ENCODE results near the gene GLI2.

The GLI2 gene

DNA sequence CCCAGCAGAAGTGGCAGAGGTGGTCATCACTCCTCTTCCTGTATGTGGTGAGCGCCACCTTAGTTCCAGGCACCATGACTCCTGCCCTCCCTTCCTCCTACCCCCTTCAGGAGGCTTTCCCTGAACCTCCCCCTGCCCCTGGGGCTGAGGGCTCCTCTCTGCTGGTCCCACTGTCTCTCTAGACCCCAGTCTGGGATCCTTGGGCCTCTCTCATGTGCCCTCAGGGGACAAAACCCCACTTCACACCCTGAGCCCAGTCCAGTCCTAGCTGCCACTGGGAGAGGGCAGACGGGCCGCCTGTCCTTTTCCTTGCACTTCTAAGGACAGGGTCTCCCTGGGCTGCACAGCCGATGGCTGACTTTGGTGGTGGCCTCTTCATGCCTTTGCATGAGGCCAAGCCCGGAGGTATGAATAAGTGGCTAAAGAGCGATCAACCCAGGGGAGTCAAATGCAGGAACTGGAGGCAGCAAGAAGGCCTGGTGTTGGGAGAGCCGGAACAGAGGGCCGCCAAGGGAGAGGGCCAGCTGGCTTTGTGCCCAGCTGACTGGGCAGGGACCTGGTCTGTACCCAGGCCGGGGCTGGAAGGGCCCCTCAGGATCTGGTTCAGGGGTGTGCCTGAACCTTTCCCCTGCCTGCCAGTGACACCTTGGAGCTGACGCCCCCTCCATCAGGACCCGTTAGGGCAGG is 29.5 kb downstream of the GLI2 start:
- Histone ChIP-seq H3K36me3 (ENCODE audit: insufficient read depth, low read length) (no peaks in the 10 kb centered on the region), H3K4me3 (ENCODE audit: low read depth, low read length) (peak overlapping the region; percentile 26), H2AFZ (ENCODE audit: low read length, unreplicated experiment) (no peak overlapping the region), H3K27me3 (ENCODE audit: insufficient read depth, low read length) (no peaks in the 10 kb centered on the region), H3K4me1 (ENCODE audit: control insufficient read depth, insufficient read depth, low read length, unreplicated experiment) (peaks cover 58% of the 10 kb centered on the region), H3K27ac (ENCODE audit: low read depth, low read length) (peak overlapping the region; percentile 85), H3K79me2 (ENCODE audit: control insufficient read depth, insufficient read depth, low read length, unreplicated experiment) (peaks cover 85% of the 10 kb centered on the region)

DNA sequence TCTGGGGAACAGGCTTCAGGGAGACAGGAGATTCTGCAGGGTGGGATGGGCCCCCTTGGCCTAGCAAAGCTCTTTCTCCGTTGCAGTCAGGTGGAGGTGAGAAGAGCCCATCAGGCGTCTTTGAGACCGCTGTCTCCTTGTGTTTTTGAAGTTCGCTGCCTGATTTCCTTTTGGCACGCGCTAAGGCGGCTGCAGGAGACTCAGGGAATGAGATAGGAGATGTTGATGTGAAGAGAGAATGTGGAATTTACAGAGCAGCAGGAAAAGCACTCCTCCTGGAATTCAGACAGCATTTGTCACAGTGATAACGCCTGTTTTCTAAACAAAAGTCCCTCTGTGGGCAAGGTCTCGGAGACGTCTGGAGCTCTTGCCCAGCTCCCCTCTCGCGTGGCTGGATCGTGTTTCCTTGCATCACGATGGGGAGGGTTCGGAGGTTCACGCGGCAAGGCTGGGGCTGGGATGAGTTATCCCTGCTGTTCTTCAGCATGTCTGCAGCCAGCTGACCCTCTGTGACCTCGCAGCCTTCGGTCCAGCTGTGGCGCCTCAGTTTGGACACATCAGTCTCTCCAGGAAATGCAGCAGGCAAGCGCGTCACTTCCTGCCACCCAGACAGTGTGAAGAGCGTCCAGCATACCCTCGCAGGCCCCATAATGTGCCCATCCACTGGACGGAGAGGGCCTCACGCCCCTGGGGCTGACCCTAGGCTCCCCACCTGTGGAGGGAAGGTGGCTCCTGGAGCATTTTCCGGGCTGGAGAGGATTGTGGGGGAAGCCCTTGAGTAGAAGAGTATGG is 30.2 kb downstream of the GLI2 start:
- H3K79me2 ChIP-seq (ENCODE audit: control insufficient read depth, insufficient read depth, low read length, unreplicated experiment): peaks cover 85% of the 10 kb centered on the region
- no peak overlapping the region for H2AFZ ChIP-seq (ENCODE audit: low read length, unreplicated experiment)
- peak overlapping the region; percentile 26 for H3K4me3 ChIP-seq (ENCODE audit: low read depth, low read length)
- no peaks in the 10 kb centered on the region for H3K27me3 ChIP-seq (ENCODE audit: insufficient read depth, low read length)
- H3K4me1 ChIP-seq (ENCODE audit: control insufficient read depth, insufficient read depth, low read length, unreplicated experiment): peaks cover 58% of the 10 kb centered on the region
- H3K36me3 ChIP-seq (ENCODE audit: insufficient read depth, low read length): no peaks in the 10 kb centered on the region
- H3K27ac ChIP-seq (ENCODE audit: low read depth, low read length): peak overlapping the region; percentile 85

DNA sequence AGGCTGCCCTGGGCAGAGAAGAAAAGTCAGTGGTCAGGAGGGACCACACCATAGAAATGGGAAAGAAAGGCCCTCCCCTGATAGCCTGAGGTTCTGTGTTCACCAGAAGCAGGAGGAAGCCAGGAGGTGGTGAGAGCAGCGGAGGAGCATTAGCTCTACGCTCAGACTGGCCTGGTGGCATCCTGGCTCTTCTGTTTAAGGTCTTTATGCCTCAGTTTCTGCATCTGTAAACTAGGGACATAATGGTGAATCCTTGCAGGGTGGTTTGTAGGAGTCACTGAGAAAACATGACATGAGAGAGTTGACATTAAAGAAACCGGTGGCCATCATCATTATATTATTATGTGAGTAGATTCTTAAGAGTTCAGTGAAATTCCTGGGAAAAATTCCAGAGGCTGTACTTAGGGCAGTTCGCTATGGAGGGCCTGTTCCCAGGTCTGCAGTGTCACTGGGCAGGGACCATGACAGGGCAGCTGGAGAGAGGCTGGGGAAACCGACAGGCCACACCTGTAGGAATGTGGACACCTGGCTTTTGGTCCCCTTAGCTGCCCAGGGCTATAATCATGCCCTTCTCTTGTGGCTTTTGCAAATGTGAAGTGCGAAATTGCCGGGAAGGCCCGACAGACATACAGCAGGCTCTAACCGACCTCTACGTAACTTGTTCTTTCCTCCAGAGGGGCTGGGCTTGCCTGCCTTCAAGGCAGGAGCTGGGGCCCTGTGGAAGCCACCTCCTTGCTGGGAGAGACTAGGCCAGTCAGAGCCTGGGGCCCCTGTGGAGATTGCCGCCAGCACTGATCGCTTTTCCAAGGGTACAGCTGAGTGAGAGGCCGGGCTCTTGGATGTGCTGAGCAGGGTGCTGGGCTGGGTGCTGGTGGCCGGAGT is 31.0 kb downstream of the GLI2 start:
- peak overlapping the region; percentile 85 for H3K27ac ChIP-seq (ENCODE audit: low read depth, low read length)
- H3K27me3 ChIP-seq (ENCODE audit: insufficient read depth, low read length): no peaks in the 10 kb centered on the region
- H3K36me3 ChIP-seq (ENCODE audit: insufficient read depth, low read length): no peaks in the 10 kb centered on the region
- peaks cover 58% of the 10 kb centered on the region for H3K4me1 ChIP-seq (ENCODE audit: control insufficient read depth, insufficient read depth, low read length, unreplicated experiment)
- no peak overlapping the region for H2AFZ ChIP-seq (ENCODE audit: low read length, unreplicated experiment)
- peaks cover 79% of the 10 kb centered on the region for H3K79me2 ChIP-seq (ENCODE audit: control insufficient read depth, insufficient read depth, low read length, unreplicated experiment)
- H3K4me3 ChIP-seq (ENCODE audit: low read depth, low read length): 0 out of 2 replicates have a peak overlapping the region, but pooled peaks have one; percentile 10

DNA sequence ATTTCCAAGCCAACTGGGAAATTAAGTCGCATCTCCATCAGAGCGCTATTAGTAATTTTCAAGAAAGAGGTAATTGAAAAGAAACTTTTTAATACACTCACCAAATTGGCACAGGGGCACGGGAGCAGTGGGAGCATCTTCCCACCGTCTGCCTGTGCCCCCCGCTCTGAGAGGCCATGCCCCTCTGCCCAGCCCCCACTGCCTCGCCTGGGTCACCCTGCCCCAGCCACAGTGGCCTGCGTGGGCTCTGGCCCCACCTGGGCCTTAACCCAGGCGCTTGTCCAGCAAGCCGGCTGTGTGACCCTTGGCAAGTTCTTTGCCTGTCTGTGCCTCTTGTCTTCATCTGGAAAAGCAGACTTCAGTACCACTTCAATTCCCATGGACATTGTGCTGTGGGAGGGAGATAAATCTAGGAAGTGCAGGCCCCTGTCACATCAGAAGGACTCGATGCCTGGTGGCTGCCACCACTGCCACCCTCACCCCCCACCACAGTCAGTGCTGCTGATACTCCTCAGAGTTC is 31.9 kb downstream of the GLI2 start:
- Histone ChIP-seq H3K27ac (ENCODE audit: low read depth, low read length) (no peak overlapping the region), H2AFZ (ENCODE audit: low read length, unreplicated experiment) (no peak overlapping the region), H3K79me2 (ENCODE audit: control insufficient read depth, insufficient read depth, low read length, unreplicated experiment) (peaks cover 81% of the 10 kb centered on the region), H3K4me1 (ENCODE audit: control insufficient read depth, insufficient read depth, low read length, unreplicated experiment) (peaks cover 66% of the 10 kb centered on the region), H3K4me3 (ENCODE audit: low read depth, low read length) (no peak overlapping the region), H3K36me3 (ENCODE audit: insufficient read depth, low read length) (no peaks in the 10 kb centered on the region), H3K27me3 (ENCODE audit: insufficient read depth, low read length) (no peaks in the 10 kb centered on the region)

DNA sequence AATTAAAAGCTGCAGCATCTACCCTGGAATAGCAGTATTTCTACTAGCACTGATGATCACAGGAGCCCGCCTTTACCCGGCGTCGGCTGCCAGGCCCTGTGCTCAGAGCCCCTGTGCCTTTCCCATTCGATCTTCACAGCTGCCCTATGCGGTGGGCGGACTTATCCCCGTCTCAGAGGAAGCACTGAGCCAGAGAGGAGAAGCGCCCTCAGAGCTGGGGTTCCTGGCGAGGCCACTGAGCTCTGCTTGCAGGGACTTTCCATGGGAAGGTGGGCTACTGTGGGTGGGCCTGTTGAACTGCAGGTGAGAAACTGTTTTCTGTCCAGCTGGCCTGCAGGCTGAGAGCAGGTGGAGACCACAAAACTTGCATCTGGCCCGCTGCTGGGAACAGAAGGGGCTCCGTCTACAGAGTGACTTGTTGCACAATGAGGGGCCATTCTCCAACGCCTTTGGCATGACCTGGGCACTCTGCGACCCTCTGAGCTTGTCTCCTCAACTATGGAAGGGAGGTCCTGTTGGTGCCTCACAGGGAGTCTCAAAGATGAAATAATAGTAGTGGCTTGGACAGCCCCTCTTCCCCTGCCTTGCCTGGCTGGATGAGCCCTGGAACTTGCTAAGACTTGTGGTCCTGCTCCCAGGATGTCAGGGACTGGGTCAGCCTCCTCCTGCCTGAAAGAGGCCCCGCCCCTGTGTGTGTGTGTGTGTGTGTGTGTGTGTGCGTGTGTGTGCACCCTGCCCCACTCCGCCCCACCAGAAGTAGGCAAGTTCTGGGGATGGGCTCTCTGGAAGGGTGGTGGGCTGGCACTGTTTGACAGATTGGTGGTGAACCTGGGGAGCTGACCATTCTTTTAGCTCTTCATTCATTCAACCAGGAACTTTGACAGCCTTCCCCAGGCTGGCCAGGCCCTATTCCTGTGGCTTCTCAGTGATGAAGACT is 32.7 kb downstream of the GLI2 start:
- Histone ChIP-seq H3K4me3 (ENCODE audit: low read depth, low read length) (no peak overlapping the region), H3K27me3 (ENCODE audit: insufficient read depth, low read length) (no peaks in the 10 kb centered on the region), H3K4me1 (ENCODE audit: control insufficient read depth, insufficient read depth, low read length, unreplicated experiment) (peaks cover 67% of the 10 kb centered on the region), H3K36me3 (ENCODE audit: insufficient read depth, low read length) (no peaks in the 10 kb centered on the region), H3K27ac (ENCODE audit: low read depth, low read length) (no peak overlapping the region), H2AFZ (ENCODE audit: low read length, unreplicated experiment) (no peak overlapping the region), H3K79me2 (ENCODE audit: control insufficient read depth, insufficient read depth, low read length, unreplicated experiment) (peaks cover 81% of the 10 kb centered on the region)

DNA sequence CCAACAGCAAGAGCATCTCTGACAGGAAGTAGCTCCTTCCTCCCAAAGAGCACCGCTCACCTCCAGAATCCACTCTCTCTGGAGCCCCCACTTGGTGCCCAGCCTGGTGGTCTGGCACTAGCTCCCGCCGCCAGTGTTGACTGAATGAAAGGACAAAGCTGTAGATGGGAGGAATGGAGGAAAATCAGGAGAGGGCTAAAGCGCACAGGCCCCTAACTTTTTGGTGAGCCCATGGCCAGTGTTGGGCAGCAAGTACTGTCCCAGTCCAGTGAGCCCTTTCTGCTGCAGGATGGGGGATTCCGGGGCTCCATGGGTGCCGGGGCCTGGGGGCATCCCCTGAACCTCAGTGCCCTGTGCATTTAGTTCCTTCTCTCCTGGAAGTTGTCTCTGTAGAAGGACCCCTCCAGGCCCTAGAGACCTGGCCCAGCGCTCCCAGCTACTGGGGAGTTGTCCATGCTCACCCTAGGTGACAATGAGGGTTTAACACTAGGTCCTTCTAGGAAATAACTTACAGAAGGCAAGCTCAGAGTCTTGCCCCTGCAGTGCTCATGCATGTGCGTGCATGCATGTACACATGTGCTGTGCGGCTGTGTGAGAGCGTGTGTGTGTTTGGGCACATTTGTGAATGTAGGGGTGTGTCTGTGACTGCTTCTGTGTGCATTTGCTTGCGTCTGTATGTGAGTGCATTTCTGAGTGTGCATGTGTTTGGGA is 33.6 kb downstream of the GLI2 start:
- no peak overlapping the region for H3K27ac ChIP-seq (ENCODE audit: low read depth, low read length)
- no peaks in the 10 kb centered on the region for H3K27me3 ChIP-seq (ENCODE audit: insufficient read depth, low read length)
- no peak overlapping the region for H2AFZ ChIP-seq (ENCODE audit: low read length, unreplicated experiment)
- H3K4me1 ChIP-seq (ENCODE audit: control insufficient read depth, insufficient read depth, low read length, unreplicated experiment): peaks cover 58% of the 10 kb centered on the region
- no peaks in the 10 kb centered on the region for H3K36me3 ChIP-seq (ENCODE audit: insufficient read depth, low read length)
- peaks cover 79% of the 10 kb centered on the region for H3K79me2 ChIP-seq (ENCODE audit: control insufficient read depth, insufficient read depth, low read length, unreplicated experiment)
- H3K4me3 ChIP-seq (ENCODE audit: low read depth, low read length): no peak overlapping the region

DNA sequence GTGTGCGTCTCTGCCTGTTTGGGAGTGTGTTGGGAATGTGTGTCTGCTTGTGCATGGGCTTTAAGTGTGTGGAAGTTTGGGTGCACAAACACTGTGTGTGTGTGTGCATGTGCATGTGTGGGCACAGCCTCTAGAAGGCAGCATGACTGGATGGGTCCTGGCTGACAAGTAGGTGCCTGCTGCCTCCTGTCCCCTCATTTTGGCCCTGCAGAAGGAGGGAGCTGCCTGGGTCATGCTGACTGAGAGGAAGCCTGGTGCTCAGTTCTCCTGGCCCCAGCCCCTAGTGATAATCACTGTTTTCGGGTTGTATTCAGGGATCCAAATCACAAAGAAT is 34.1 kb downstream of the GLI2 start:
- no peak overlapping the region for H3K27ac ChIP-seq (ENCODE audit: low read depth, low read length)
- peaks cover 53% of the 10 kb centered on the region for H3K4me1 ChIP-seq (ENCODE audit: control insufficient read depth, insufficient read depth, low read length, unreplicated experiment)
- no peak overlapping the region for H2AFZ ChIP-seq (ENCODE audit: low read length, unreplicated experiment)
- H3K27me3 ChIP-seq (ENCODE audit: insufficient read depth, low read length): no peaks in the 10 kb centered on the region
- H3K36me3 ChIP-seq (ENCODE audit: insufficient read depth, low read length): no peaks in the 10 kb centered on the region
- no peak overlapping the region for H3K4me3 ChIP-seq (ENCODE audit: low read depth, low read length)
- peaks cover 79% of the 10 kb centered on the region for H3K79me2 ChIP-seq (ENCODE audit: control insufficient read depth, insufficient read depth, low read length, unreplicated experiment)

DNA sequence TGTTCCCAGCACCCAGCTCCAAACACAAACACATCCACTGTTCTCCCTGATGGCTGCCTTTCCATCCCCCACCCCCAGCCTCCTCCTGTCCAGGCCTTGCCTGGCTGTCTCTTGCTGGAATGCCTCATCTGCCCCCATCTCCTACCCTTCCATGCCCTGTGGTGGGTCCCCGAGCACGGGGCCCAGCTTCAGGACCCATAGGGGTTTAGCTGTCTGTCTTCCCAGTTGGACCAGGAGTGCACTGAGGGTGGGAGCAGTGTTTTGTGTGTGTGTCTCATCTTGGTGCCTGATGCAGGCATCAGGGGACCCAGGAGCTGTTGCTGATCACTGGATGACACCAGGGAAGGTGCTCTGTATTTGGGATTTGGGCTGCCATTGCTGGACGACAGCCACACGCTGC is 34.5 kb downstream of the GLI2 start:
- Histone ChIP-seq H3K27me3 (ENCODE audit: insufficient read depth, low read length) (no peaks in the 10 kb centered on the region), H2AFZ (ENCODE audit: low read length, unreplicated experiment) (no peak overlapping the region), H3K36me3 (ENCODE audit: insufficient read depth, low read length) (no peaks in the 10 kb centered on the region), H3K27ac (ENCODE audit: low read depth, low read length) (no peak overlapping the region), H3K79me2 (ENCODE audit: control insufficient read depth, insufficient read depth, low read length, unreplicated experiment) (peaks cover 79% of the 10 kb centered on the region), H3K4me1 (ENCODE audit: control insufficient read depth, insufficient read depth, low read length, unreplicated experiment) (peaks cover 49% of the 10 kb centered on the region), H3K4me3 (ENCODE audit: low read depth, low read length) (no peak overlapping the region)

DNA sequence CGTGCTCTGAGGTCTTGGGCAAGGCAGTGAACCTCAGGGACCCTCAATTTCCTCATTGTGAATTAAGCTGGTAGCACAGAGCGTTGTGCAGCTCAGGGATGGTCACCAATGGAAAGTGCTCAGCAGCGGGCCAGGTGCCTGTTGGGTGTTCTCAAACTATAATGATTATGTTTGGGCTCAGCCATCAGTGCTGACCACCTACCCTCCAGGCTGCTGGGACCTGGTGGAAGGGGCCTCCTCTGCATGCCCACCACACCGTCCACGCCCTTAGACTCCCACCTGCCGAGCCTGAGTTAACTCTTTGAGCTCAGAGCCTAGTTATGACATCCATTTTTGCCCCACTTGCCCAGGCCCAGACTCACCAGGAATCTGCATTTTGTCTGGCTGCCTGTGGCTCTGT is 35.0 kb downstream of the GLI2 start:
- H3K79me2 ChIP-seq (ENCODE audit: control insufficient read depth, insufficient read depth, low read length, unreplicated experiment): peaks cover 84% of the 10 kb centered on the region
- no peak overlapping the region for H2AFZ ChIP-seq (ENCODE audit: low read length, unreplicated experiment)
- no peaks in the 10 kb centered on the region for H3K36me3 ChIP-seq (ENCODE audit: insufficient read depth, low read length)
- no peaks in the 10 kb centered on the region for H3K27me3 ChIP-seq (ENCODE audit: insufficient read depth, low read length)
- peak overlapping the region; percentile 74 for H3K27ac ChIP-seq (ENCODE audit: low read depth, low read length)
- no peak overlapping the region for H3K4me3 ChIP-seq (ENCODE audit: low read depth, low read length)
- H3K4me1 ChIP-seq (ENCODE audit: control insufficient read depth, insufficient read depth, low read length, unreplicated experiment): peaks cover 44% of the 10 kb centered on the region
